AG04450 (cell line): ENCODE data around the gene PPP2R5C. TPM values are rescaled to one million over a fixed set of nuclear protein-coding genes. Genes with fewer than 3 reads are reported as not detected.

ENCODE experiments used
- CTCF ChIA-PET: fragments of 300-600, 350-600 bp; formaldehyde crosslinking; extraction: SDS; loops from one replicate; lab custom pipeline; 2022; ENCODE audit warnings: antibody characterized with exemption, inconsistent platforms; lab: Charles Lee
- POLR2A ChIA-PET: fragments of 350-600 bp; formaldehyde crosslinking; extraction: SDS; loops from one replicate; lab custom pipeline; 2021; ENCODE audit warnings: antibody characterized with exemption, inconsistent platforms; lab: Yijun Ruan, JAX
- DNase-seq: peaks from one replicate; pipeline ENCODE4 v3.0.0-alpha.2; 2011; ENCODE audit warnings: low read depth, low spot score
- H3K27ac ChIP-seq: one replicate; pipeline ENCODE4 v1.5.1; 2012; ENCODE audit warnings: low read depth, low read length, control low read depth
- H3K27me3 ChIP-seq: one replicate; pipeline ENCODE4 v1.6.0; 2012; ENCODE audit warnings: low read length; ENCODE audit not compliant: control insufficient read depth, insufficient read depth
- H3K4me3 ChIP-seq: 2 replicates; pipeline ENCODE4 v1.5.1; 2011; ENCODE audit warnings: mild to moderate bottlenecking, low read depth, low read length, control low read depth
- H3K9me3 ChIP-seq: 2 replicates; pipeline ENCODE4 v1.5.1; 2012; ENCODE audit warnings: low read length; ENCODE audit not compliant: control insufficient read depth, insufficient read depth
- polyA plus RNA-seq: library from polyadenylated mRNA; depleted of rRNA; stranded (reverse); fragments of >200 nt; gene quantifications from 2 replicates; pipeline ENCODE4 v1.2.3, GENCODE V29; 2011
- TF ChIP-seq, protein P1 (sequence below): IDR thresholded peaks from 2 replicates; pipeline ENCODE4 v1.5.1; 2011; ENCODE audit warnings: low read depth, low read length, control low read depth, inconsistent platforms

Gene PPP2R5C
- polyA plus RNA-seq, 1 experiment: 140 TPM

DNA sequence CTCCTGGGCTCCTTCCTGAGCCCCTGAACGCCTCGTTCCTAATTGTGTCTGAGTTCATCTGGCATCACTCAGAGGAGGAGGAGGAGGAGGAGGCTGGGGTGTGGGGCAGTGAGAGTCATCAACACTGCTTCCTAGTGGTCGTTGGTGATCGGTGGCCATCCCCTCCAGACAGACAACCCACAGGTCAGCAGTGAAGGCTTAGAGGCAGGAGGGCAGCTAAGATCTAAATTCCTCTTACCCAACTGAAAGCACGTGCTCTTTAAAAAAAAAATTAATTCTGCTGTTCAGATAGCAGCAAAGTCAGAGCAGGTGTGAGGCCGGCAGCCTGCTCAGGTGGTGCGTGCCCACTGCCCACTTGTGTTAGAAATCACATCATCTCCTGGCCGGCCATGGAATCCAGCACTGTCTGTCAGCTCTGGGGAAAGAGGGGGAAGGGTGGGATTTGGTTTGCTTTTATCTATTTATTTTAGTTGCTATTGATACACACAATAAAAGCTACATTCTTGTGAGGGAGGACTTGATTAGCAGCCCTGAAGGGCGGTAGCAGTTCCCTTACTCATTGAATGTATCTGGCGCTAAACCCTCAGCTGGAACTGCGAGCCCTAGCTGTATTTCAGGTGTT lies 46.6 kb downstream of the PPP2R5C start:
- DNase-seq: no peak
- no peak overlapping the region for H3K27ac ChIP-seq
- ChIA-PET CTCF (no interaction called here), POLR2A (no interaction called here)
- H3K27me3 ChIP-seq: no peaks in the 10 kb centered on the region
- no peaks in the 10 kb centered on the region for H3K9me3 ChIP-seq
- TF ChIP-seq, protein P1, sequence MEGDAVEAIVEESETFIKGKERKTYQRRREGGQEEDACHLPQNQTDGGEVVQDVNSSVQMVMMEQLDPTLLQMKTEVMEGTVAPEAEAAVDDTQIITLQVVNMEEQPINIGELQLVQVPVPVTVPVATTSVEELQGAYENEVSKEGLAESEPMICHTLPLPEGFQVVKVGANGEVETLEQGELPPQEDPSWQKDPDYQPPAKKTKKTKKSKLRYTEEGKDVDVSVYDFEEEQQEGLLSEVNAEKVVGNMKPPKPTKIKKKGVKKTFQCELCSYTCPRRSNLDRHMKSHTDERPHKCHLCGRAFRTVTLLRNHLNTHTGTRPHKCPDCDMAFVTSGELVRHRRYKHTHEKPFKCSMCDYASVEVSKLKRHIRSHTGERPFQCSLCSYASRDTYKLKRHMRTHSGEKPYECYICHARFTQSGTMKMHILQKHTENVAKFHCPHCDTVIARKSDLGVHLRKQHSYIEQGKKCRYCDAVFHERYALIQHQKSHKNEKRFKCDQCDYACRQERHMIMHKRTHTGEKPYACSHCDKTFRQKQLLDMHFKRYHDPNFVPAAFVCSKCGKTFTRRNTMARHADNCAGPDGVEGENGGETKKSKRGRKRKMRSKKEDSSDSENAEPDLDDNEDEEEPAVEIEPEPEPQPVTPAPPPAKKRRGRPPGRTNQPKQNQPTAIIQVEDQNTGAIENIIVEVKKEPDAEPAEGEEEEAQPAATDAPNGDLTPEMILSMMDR: 0 out of 2 replicates have a peak, but pooled peaks have one; percentile 14
- H3K4me3 ChIP-seq: no peak overlapping the region

DNA sequence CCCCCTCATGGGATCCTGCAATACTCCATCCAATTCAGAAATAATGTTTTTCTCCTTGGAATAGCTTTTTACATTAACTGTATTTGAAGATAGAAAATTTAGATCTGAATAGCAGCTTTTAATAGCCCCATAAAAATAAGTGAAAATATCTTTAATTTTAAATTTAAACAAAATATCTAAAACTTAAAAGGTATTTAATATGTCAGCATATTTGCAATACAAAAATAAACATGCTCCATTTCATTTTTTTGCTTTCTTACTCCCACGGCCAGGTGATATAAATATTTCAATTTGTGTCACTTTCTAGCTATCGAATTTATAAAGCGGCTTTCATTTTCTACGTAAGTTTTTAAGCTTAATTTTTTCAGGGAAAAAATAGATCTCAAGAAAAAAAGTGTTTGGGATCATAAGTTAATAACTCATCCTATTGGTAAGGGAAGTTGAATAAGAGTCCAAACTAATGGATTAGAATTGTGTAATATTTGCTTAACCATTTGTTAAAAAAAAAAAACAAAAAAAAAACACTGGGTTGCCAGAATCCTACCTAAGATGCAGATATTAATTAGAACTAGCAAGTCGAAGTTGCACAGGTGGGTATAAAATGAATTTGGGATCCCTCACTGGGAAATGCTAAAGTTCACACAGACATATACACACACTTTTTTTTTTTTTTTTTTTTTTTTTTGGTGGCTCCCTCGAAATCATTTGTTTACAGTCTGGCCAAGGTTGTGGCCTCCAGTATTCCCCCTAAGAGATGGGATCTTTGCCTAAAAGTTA lies 47.6 kb downstream of the PPP2R5C start:
- ChIA-PET POLR2A (interaction anchor here (0.6 to 1.4 kb wide), 9 partner anchors 9 to 139 kb away, joined by 3 to 12 read pairs (median 4); no protein-coding TSS in a partner anchor), CTCF (interaction anchor here (0.7 to 1.4 kb wide), 3 partner anchors 35 to 332 kb away, joined by 4 to 7 read pairs (median 4); no protein-coding TSS in a partner anchor)
- Histone ChIP-seq H3K4me3 (peak overlapping the region; percentile 88), H3K27ac (peak overlapping the region; percentile 99), H3K27me3 (no peaks in the 10 kb centered on the region), H3K9me3 (no peaks in the 10 kb centered on the region)
- DNase-seq: no peak
- TF ChIP-seq, protein P1: no peak

DNA sequence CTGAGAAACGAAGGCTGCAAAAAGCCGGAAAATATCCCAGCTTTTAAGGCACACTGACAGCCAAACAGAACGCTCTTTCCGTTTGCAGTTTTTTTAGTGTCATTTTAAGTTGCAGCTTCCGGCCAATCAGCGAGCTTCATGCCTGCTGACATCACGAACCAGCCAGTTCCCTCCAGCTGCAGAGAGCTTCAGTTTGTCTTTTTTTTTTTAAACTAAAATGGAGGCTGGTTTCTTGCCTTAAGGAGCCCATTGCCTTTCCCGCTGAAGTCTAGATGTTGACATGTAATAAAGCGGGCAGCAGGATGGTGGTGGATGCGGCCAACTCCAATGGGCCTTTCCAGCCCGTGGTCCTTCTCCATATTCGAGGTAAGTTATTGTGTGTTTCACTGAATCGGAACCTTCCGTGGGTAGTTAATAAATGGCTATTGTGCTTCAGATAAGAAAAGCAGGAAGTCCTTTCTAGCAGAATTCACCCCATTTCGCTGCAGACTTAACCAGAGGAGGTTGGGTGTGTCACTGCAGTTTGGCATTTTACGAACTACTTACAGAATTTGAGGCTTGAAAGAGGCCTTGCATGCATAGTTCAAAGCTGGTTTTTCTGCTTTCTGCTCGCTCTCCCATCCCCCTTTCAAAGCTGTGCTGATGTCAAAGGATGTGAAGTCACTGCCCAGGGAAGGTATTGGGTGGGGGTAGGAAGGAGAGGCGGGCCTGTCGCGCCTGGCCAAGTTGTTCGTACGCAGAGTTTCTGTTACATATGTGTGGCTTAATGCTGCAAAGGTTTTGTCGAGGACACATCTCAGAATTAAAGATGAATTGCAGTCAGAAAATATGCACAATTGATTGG lies 48.4 kb downstream of the PPP2R5C start:
- ChIA-PET POLR2A (interaction anchor here (0.6 to 1.4 kb wide), 9 partner anchors 8 to 138 kb away, joined by 3 to 12 read pairs (median 4); no protein-coding TSS in a partner anchor), CTCF (interaction anchor here (0.7 to 1.4 kb wide), 2 partner anchors 36 to 152 kb away, joined by 4 to 7 read pairs; no protein-coding TSS in a partner anchor)
- no peaks in the 10 kb centered on the region for H3K9me3 ChIP-seq
- H3K27me3 ChIP-seq: no peaks in the 10 kb centered on the region
- H3K27ac ChIP-seq: peak overlapping the region; percentile 99
- TF ChIP-seq, protein P1: no peak
- DNase-seq: peak; percentile 79
- H3K4me3 ChIP-seq: peak overlapping the region; percentile 88

DNA sequence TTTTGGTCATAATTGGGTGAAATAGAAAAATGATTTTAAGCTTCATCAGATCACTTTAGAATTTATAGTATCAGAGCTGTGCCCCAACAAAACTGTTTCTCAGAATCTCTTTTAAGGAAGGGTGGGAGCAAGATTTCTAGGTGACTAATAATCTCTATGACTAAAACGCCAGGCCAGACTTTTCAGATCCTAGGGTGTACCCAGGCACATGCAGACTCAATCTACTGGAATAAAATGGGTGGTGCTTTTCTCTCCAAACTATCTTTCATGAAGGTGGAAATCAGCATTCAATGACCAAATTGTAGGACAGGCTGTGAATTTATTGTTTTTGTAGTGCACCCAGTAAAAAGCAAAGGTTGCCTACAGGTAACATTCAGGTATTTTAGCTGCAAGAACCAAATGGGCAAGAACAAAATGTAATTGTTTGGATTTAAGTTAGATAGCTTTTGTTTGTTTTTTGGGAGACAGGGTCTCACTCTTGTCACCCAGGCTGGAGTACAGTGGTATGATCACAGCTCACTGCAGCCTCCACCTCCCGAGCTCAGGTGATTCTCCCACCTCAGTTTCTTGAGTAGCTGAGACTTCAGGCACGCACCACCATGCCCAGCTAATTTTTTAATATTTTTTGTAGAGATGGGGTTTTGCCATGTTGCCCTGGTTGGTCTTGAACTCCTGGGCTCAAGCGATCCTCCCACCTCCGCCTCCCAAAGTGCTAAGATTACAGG lies 49.5 kb downstream of the PPP2R5C start:
- no peaks in the 10 kb centered on the region for H3K27me3 ChIP-seq
- POLR2A ChIA-PET: interaction anchor here (0.6 kb wide), 1 partner anchor 43 kb away, joined by 3 read pairs; no protein-coding TSS in a partner anchor
- no peak overlapping the region for H3K27ac ChIP-seq
- no peaks in the 10 kb centered on the region for H3K9me3 ChIP-seq
- TF ChIP-seq, protein P1: no peak
- peak overlapping the region; percentile 88 for H3K4me3 ChIP-seq
- no peak for DNase-seq
- CTCF ChIA-PET: interaction anchor here (1.8 kb wide), 1 partner anchor 40 kb away, joined by 5 read pairs; no protein-coding TSS in a partner anchor
